ENCODE data around the gene WRAP73.

GRCh38 chr1:3697810-3698209 is 47.9 kb upstream of the WRAP73 start:
- no peak for TF ChIP-seq POLR2A (IDR thresholded peaks at IDR 0.05)
- no peak for TF ChIP-seq CTCF (IDR thresholded peaks at IDR 0.05)
- no peak for TF ChIP-seq EP300 (IDR thresholded peaks at IDR 0.05)
